Heart right ventricle (tissue), 16 donors: ENCODE measurements around the gene IPCEF1. TPM values are rescaled to one million over a fixed set of nuclear protein-coding genes. Genes with fewer than 3 reads are reported as not detected.

Source experiments
- ATAC-seq, 8 donors: fragments of 200-7000 bp; cut with Tn5 transposase; one replicate each; pipeline ENCODE4 v1.9.1; 2020; ENCODE audit warnings: mild to moderate bottlenecking in 8 of 8, moderate library complexity in 8 of 8, moderate number of reproducible peaks in 1 of 8
- DNase-seq, 2 donors: peaks; one replicate each; pipeline ENCODE4 v3.0.0-alpha.2; 2020
- H3K27ac ChIP-seq, 10 donors: fragments of 200-600 bp; sonication (generic) in 2 of 10; one replicate each; pipeline versions ENCODE4 v1.5.0 to v1.8.0; 2020 to 2022; ENCODE audit warnings: mild to moderate bottlenecking in 3 of 10
- H3K27me3 ChIP-seq, 7 donors: fragments of 200-600 bp; one replicate each; pipeline ENCODE4 v1.8.0; 2021 to 2022; ENCODE audit warnings: mild to moderate bottlenecking in 2 of 7
- H3K36me3 ChIP-seq, 9 donors: fragments of 200-600 bp; sonication (generic) in 1 of 9; one replicate each; pipeline versions ENCODE4 v1.5.0 to v1.8.0; 2020 to 2022; ENCODE audit warnings: mild to moderate bottlenecking in 2 of 9
- H3K4me1 ChIP-seq, 9 donors: fragments of 200-600 bp; sonication (generic) in 1 of 9; one replicate each; pipeline versions ENCODE4 v1.5.0 to v1.8.0; 2020 to 2022; ENCODE audit warnings: mild to moderate bottlenecking in 4 of 9
- H3K4me3 ChIP-seq, 10 donors: fragments of 200-600 bp; sonication (generic) in 2 of 10; one replicate each; pipeline versions ENCODE4 v1.5.0 to v1.8.0; 2020 to 2022; ENCODE audit warnings: mild to moderate bottlenecking in 7 of 10, moderate library complexity in 2 of 10
- H3K9me3 ChIP-seq, 11 donors: fragments of 200-600 bp in 10 of 11; sonication (generic) in 2 of 11; one replicate each; pipeline versions ENCODE4 v1.5.0 to v1.8.0; 2013 to 2022; ENCODE audit warnings: mild to moderate bottlenecking in 2 of 11, control low read depth in 1 of 11, moderate library complexity in 1 of 11
- CTCF ChIP-seq, 9 donors: fragments of 200-600 bp; sonication (generic) in 2 of 9; IDR thresholded peaks; one replicate each; pipeline versions ENCODE4 v1.5.0 to v1.8.0; 2021 to 2022; ENCODE audit warnings: antibody characterized with exemption in 9 of 9, mild to moderate bottlenecking in 5 of 9, moderate library complexity in 1 of 9
- WGBS, 2 donors: extraction: QIAGEN DNeasy Blood & Tissue Kit; methylation state at CpG; one replicate each; pipeline ENCODE4 v1.1.7; 2013; ENCODE audit warnings: inconsistent platforms in 1 of 2; 5-methylcytosine and 5-hydroxymethylcytosine counted together
- intact Hi-C, 10 donors: fragments of 100-400 bp; cut with DNase I; formaldehyde crosslinking; loops; one replicate each; pipeline versions ENCODE4 v1.11.1 to v1.14.2; 2022
- polyA plus RNA-seq, 2 donors: library from polyadenylated mRNA; stranded (reverse); fragments of 200-250 nt; gene quantifications; one replicate each; pipeline ENCODE4 v1.2.3, GENCODE V29; 2013
- total RNA-seq, 10 donors: library from RNA; stranded (reverse); fragmentation: NEBNext Ultra II Directional in 3 of 10; extraction: Animal tissue kit (Norgen Biotek cat#: 25700) in 3 of 10; gene quantifications; one replicate each; pipeline versions ENCODE4 v1.2.1 to v1.2.4, GENCODE V29; 2021 to 2023
- donor health status: Arrhythmogenic right ventricular cardiomyopathy.
- donor health status: ischemic (EF 13 %, LVEDD 7.1; RV severe dilation, severe dysfunction).
- donor health status: healthy with polysubstance abuse.
- donor health status: DM: no; HTN: yes; CAD: no.
- donor health status: DM: no; HTN: no; CAD: no.
- donor health status: ischemic (EF 25% LVEDD 6.9; RV normal size, moderate dysfunction).
- donor health status: ischemic (EF 25% LVEDD 5.7; RV mildly dilated, moderate dysfunction).
- donor health status: healthy.
- donor health status: DM: yes; HTN: yes; CAD: no.
- donor health status: Ischemic cardiomyopathy.
- donor health status: ischemic (EF 35%, LVEDD 5.7; RV mildly dilated, moderate dysfunction).
- donor health status: nonischemic (EF 11% LVEDD 7.7; RV severe dilation, severe dysfunction).
- donor health status: DM: yes; HTN: yes; CAD: no.
- donor health status: PGD.
- donor health status: ischemic (EF 29% LVEDD 5.4; RV normal size, mild dysfunction).
- donor health status: nonischemic (EF 23%, LVEDD 6.1; RV moderate dilation, normal function).

IPCEF1 gene
- total and polyA plus RNA-seq, 12 donors = 0.06 to 5.0 (median 1.4) TPM

GRCh38 chr6:154127657-154128056 is 228.9 kb downstream of the IPCEF1 start:
- no peak for TF ChIP-seq CTCF (IDR thresholded peaks at IDR 0.05)
- Histone ChIP-seq H3K9me3 (peaks cover 0 to 10% (median 3%) of the 10 kb centered on the region in 11 donors), H3K27me3 (no peaks in the 10 kb centered on the region), H3K36me3 (no peaks in the 10 kb centered on the region), H3K4me1 (no peaks in the 10 kb centered on the region), H3K27ac (no peak overlapping the region), H3K4me3 (no peak overlapping the region)
- intact Hi-C loops = no loop called here
- ATAC-seq = no peak
- WGBS, 2 donors = 46 to 48% methylated on average over 2 of the region's 2 CpGs
- DNase-seq = no peak

- Histone ChIP-seq H3K9me3 (peaks cover 0 to 18% (median 6%) of the 10 kb centered on the region in 11 donors), H3K27me3 (peaks cover 0 to 3% (median 0%) of the 10 kb centered on the region in 7 donors), H3K36me3 (no peaks in the 10 kb centered on the region), H3K4me1 (no peaks in the 10 kb centered on the region), H3K4me3 (no peak overlapping the region), H3K27ac (no peak overlapping the region)
- intact Hi-C loops = no loop called here
- DNase-seq (no peak), ATAC-seq (no peak)
- WGBS, 2 donors = 81 to 84% methylated on average over 2 of the region's 2 CpGs
- no peak for TF ChIP-seq CTCF (IDR thresholded peaks at IDR 0.05)
Observed at GRCh38 chr6:154125421-154125820, 231.2 kb downstream of the IPCEF1 start.

GRCh38 chr6:154123155-154123956 is 233.2 kb downstream of the IPCEF1 start:
- TF ChIP-seq CTCF (IDR thresholded peaks at IDR 0.05) = no peak
- no peak for ATAC-seq
- 62 to 65% methylated on average over 8 of the region's 8 CpGs for WGBS, 2 donors

GRCh38 chr6:154122195-154122925 is 234.2 kb downstream of the IPCEF1 start:
- no peak for DNase-seq
- H3K9me3 ChIP-seq = peaks cover 0 to 18% (median 6%) of the 10 kb centered on the region in 11 donors
- peaks cover 0 to 3% (median 0%) of the 10 kb centered on the region in 7 donors for H3K27me3 ChIP-seq
- no peaks in the 10 kb centered on the region for H3K4me1 ChIP-seq
- H3K27ac ChIP-seq = no peak overlapping the region
- intact Hi-C loops = no loop called here
- ATAC-seq = no peak
- WGBS, 2 donors = 83 to 89% methylated on average over 2 of the region's 2 CpGs
- no peak overlapping the region for H3K4me3 ChIP-seq
- no peak for TF ChIP-seq CTCF (IDR thresholded peaks at IDR 0.05)
- H3K36me3 ChIP-seq = no peaks in the 10 kb centered on the region

More at GRCh38 chr6:154123155-154123956, 233.2 kb downstream of the IPCEF1 start:
- Histone ChIP-seq H3K4me3 (no peak overlapping the region), H3K36me3 (no peaks in the 10 kb centered on the region), H3K27me3 (peaks cover 0 to 3% (median 0%) of the 10 kb centered on the region in 7 donors), H3K27ac (no peak overlapping the region), H3K4me1 (no peaks in the 10 kb centered on the region), H3K9me3 (peaks cover 0 to 18% (median 6%) of the 10 kb centered on the region in 11 donors)
- intact Hi-C loops = no loop called here
- no peak for DNase-seq
